Small intestine (tissue), 7 donors: Measurements from ENCODE around the gene PDGFA. TPM values are rescaled to one million over a fixed set of nuclear protein-coding genes. Genes with fewer than 3 reads are reported as not detected.

Experiments used
- DNase-seq, 2 donors: peaks; one replicate each; pipeline versions ENCODE4 v3.0.0 to v3.0.0-alpha.2; 2013
- FAIRE-seq: peaks from 2 replicates; lab custom pipeline; 2012; peaks lifted over from hg19 to GRCh38; lab: Jason Lieb, UNC
- H3K27ac ChIP-seq, 3 donors: one replicate each; pipeline ENCODE4 v1.5.1; 2013; ENCODE audit warnings: low read length in 2 of 3, mild to moderate bottlenecking in 2 of 3, control low read depth in 1 of 3, inconsistent platforms in 1 of 3, low read depth in 1 of 3, moderate library complexity in 1 of 3
- H3K27me3 ChIP-seq, 3 donors: one replicate each; pipeline ENCODE4 v1.6.1; 2013; ENCODE audit warnings: low read length in 3 of 3, inconsistent platforms in 1 of 3; ENCODE audit not compliant: control insufficient read depth in 3 of 3, insufficient read depth in 3 of 3
- H3K36me3 ChIP-seq, 3 donors: one replicate each; pipeline ENCODE4 v1.6.1; 2013; ENCODE audit warnings: low read length in 3 of 3, inconsistent platforms in 1 of 3, low read depth in 1 of 3, mild to moderate bottlenecking in 1 of 3, moderate library complexity in 1 of 3; ENCODE audit not compliant: control insufficient read depth in 3 of 3, insufficient read depth in 2 of 3
- H3K4me1 ChIP-seq, 3 donors: one replicate each; pipeline ENCODE4 v1.6.1; 2013; ENCODE audit warnings: low read length in 2 of 3, inconsistent platforms in 1 of 3, low read depth in 1 of 3, mild to moderate bottlenecking in 1 of 3, moderate library complexity in 1 of 3; ENCODE audit not compliant: control insufficient read depth in 3 of 3, insufficient read depth in 2 of 3
- H3K4me3 ChIP-seq, 3 donors: one replicate each; pipeline ENCODE4 v1.5.1; 2013; ENCODE audit warnings: low read length in 3 of 3, control low read depth in 1 of 3, inconsistent platforms in 1 of 3, low read depth in 1 of 3, mild to moderate bottlenecking in 1 of 3, moderate library complexity in 1 of 3
- H3K9me3 ChIP-seq, 2 donors: one replicate each; pipeline ENCODE4 v1.6.1; 2013; ENCODE audit warnings: low read depth in 1 of 2, low read length in 1 of 2; ENCODE audit not compliant: control insufficient read depth in 2 of 2, insufficient read depth in 1 of 2
- WGBS, 3 donors: extraction: QIAGEN DNeasy Blood & Tissue Kit; methylation state at CpG; one replicate each; pipeline ENCODE4 v1.1.7; 2013; 5-methylcytosine and 5-hydroxymethylcytosine counted together
- polyA plus RNA-seq, 4 donors: library from polyadenylated mRNA; stranded (reverse) in 3 of 4; unstranded in 1 of 4; fragments of 200-250 nt in 3 of 4; fragments of 120-200 nt in 1 of 4; gene quantifications; one replicate each; pipeline versions ENCODE4 v1.2.1 to v1.2.3, GENCODE V29; 2013
- donor health status: healthy with polysubstance abuse.
- donor health status: control.
- donor health status: control.
- donor health status: Bipolar disorder and iron deficiency.
- donor health status: healthy.

PDGFA gene
- polyA plus RNA-seq, 4 donors = 17.4 to 107 (median 32.4) TPM

GRCh38 chr7:491292-491957 is 28.2 kb downstream of the PDGFA start:
- FAIRE-seq = no peak
- 87 to 88% (median 87%) methylated on average over 22 of the region's 22 CpGs for WGBS, 3 donors
- no peak overlapping the region for H3K27ac ChIP-seq
- H3K4me3 ChIP-seq = no peak overlapping the region
- DNase-seq = no peak
- H3K4me1 ChIP-seq = peaks cover 0 to 23% (median 0%) of the 10 kb centered on the region in 3 donors
- peaks cover 0 to 16% (median 0%) of the 10 kb centered on the region in 3 donors for H3K36me3 ChIP-seq
- no peaks in the 10 kb centered on the region for H3K9me3 ChIP-seq
- no peaks in the 10 kb centered on the region for H3K27me3 ChIP-seq

- peaks cover 0 to 9% (median 0%) of the 10 kb centered on the region in 3 donors for H3K36me3 ChIP-seq
- peaks cover 0 to 23% (median 0%) of the 10 kb centered on the region in 3 donors for H3K4me1 ChIP-seq
- no peaks in the 10 kb centered on the region for H3K27me3 ChIP-seq
- WGBS, 3 donors = 82 to 85% (median 82%) methylated on average over 18 of the region's 18 CpGs
- H3K27ac ChIP-seq = no peak overlapping the region
- H3K9me3 ChIP-seq = no peaks in the 10 kb centered on the region
- FAIRE-seq = no peak
- H3K4me3 ChIP-seq = no peak overlapping the region
- DNase-seq = no peak
Measured at GRCh38 chr7:490461-491291, 29.0 kb downstream of the PDGFA start.

- no peak overlapping the region for H3K4me3 ChIP-seq
Measured at GRCh38 chr7:489876-490275, 29.8 kb downstream of the PDGFA start.

GRCh38 chr7:486216-486743 is 33.4 kb downstream of the PDGFA start:
- H3K4me3 ChIP-seq = no peak overlapping the region

More at GRCh38 chr7:489876-490275, 29.8 kb downstream of the PDGFA start:
- H3K4me1 ChIP-seq = peaks cover 0 to 23% (median 0%) of the 10 kb centered on the region in 3 donors
- no peaks in the 10 kb centered on the region for H3K9me3 ChIP-seq
- DNase-seq (no peak), FAIRE-seq (no peak)
- peaks cover 0 to 1% (median 0%) of the 10 kb centered on the region in 3 donors for H3K36me3 ChIP-seq
- H3K27ac ChIP-seq = no peak overlapping the region
- WGBS, 3 donors = 66 to 79% (median 76%) methylated on average over 4 of the region's 4 CpGs
- H3K27me3 ChIP-seq = no peaks in the 10 kb centered on the region

GRCh38 chr7:485188-486081 is 34.2 kb downstream of the PDGFA start:
- FAIRE-seq (no peak), DNase-seq (peak; percentile 58 to 60)
- 25 to 64% (median 49%) methylated on average over 23 to 25 of the region's 25 CpGs for WGBS, 3 donors

More at GRCh38 chr7:486216-486743, 33.4 kb downstream of the PDGFA start:
- Histone ChIP-seq H3K36me3 (no peaks in the 10 kb centered on the region), H3K27me3 (no peaks in the 10 kb centered on the region), H3K27ac (no peak overlapping the region), H3K4me1 (peaks cover 0 to 36% (median 0%) of the 10 kb centered on the region in 3 donors), H3K9me3 (no peaks in the 10 kb centered on the region)
- DNase-seq (no peak), FAIRE-seq (no peak)
- 83 to 90% (median 84%) methylated on average over 16 of the region's 16 CpGs for WGBS, 3 donors

GRCh38 chr7:484356-485101 is 35.1 kb downstream of the PDGFA start:
- FAIRE-seq = no peak
- DNase-seq = peak in 1 of 2 donors; percentile 69
- H3K4me3 ChIP-seq = no peak overlapping the region
- H3K27me3 ChIP-seq = no peaks in the 10 kb centered on the region
- WGBS, 3 donors = 70 to 82% (median 79%) methylated on average over 20 to 21 of the region's 21 CpGs
- H3K9me3 ChIP-seq = no peaks in the 10 kb centered on the region
- peaks cover 0 to 50% (median 0%) of the 10 kb centered on the region in 3 donors for H3K4me1 ChIP-seq
- H3K27ac ChIP-seq = peak overlapping the region in 1 of 3 donors; percentile 10
- no peaks in the 10 kb centered on the region for H3K36me3 ChIP-seq

More at GRCh38 chr7:485188-486081, 34.2 kb downstream of the PDGFA start:
- no peaks in the 10 kb centered on the region for H3K9me3 ChIP-seq
- no peaks in the 10 kb centered on the region for H3K27me3 ChIP-seq
- H3K36me3 ChIP-seq = no peaks in the 10 kb centered on the region
- peak overlapping the region in 1 of 3 donors; percentile 10 for H3K27ac ChIP-seq
- no peak overlapping the region for H3K4me3 ChIP-seq
- peaks cover 0 to 45% (median 0%) of the 10 kb centered on the region in 3 donors for H3K4me1 ChIP-seq

- Histone ChIP-seq H3K36me3 (no peaks in the 10 kb centered on the region), H3K9me3 (no peaks in the 10 kb centered on the region), H3K27ac (no peak overlapping the region), H3K4me1 (peaks cover 0 to 50% (median 0%) of the 10 kb centered on the region in 3 donors), H3K4me3 (no peak overlapping the region), H3K27me3 (no peaks in the 10 kb centered on the region)
- FAIRE-seq = no peak
- no peak for DNase-seq
- 72 to 88% (median 81%) methylated on average over 10 of the region's 10 CpGs for WGBS, 3 donors
Measured at GRCh38 chr7:483656-484355, 35.8 kb downstream of the PDGFA start.
